Left ventricle myocardium inferior (tissue), 1 donor: Measurements from ENCODE around the gene COL7A1. TPM values are rescaled to one million over a fixed set of nuclear protein-coding genes. Genes with fewer than 3 reads are reported as not detected.

Source experiments
- DNase-seq: peaks from one replicate; pipeline ENCODE4 v3.0.0-alpha.2; 2020
- H3K27ac ChIP-seq: fragments of 200-600 bp; replicated peaks from 2 replicates; pipeline ENCODE4 v1.8.0; 2021
- H3K27me3 ChIP-seq: fragments of 200-600 bp; 2 replicates; pipeline ENCODE4 v1.8.0; 2021; ENCODE audit warnings: low read depth
- H3K36me3 ChIP-seq: fragments of 200-600 bp; 2 replicates; pipeline ENCODE4 v1.8.0; 2021
- H3K4me1 ChIP-seq: fragments of 200-600 bp; 2 replicates; pipeline ENCODE4 v1.8.0; 2021
- H3K4me3 ChIP-seq: fragments of 200-600 bp; 2 replicates; pipeline ENCODE4 v1.8.0; 2021; ENCODE audit warnings: mild to moderate bottlenecking, moderate library complexity
- H3K9me3 ChIP-seq: fragments of 200-600 bp; replicated peaks from 2 replicates; pipeline ENCODE4 v1.8.0; 2021
- CTCF ChIP-seq: fragments of 200-600 bp; IDR thresholded peaks from 2 replicates; pipeline ENCODE4 v1.8.0; 2021; ENCODE audit warnings: antibody characterized with exemption, mild to moderate bottlenecking, borderline replicate concordance
- intact Hi-C: fragments of 100-400 bp; cut with micrococcal nuclease; formaldehyde crosslinking; loops from one replicate; pipeline ENCODE4 v1.11.0; 2022
- total RNA-seq: library from RNA; stranded (reverse); fragmentation: NEBNext Ultra II Directional; extraction: Animal tissue kit (Norgen Biotek cat#: 25700); gene quantifications from one replicate; pipeline ENCODE4 v1.2.1, GENCODE V29; 2021
- donor health status: DM: no; HTN: yes; CAD: no; lungs with severe emphysema.

The COL7A1 gene
- total RNA-seq, 1 donor from 2014 or later, result 24.4 TPM

GRCh38 chr3:48569400-48569799, 25.7 kb downstream of the COL7A1 start:
- no peaks in the 10 kb centered on the region for H3K9me3 ChIP-seq
- H3K27ac ChIP-seq, result no peak overlapping the region
- H3K27me3 ChIP-seq, result no peaks in the 10 kb centered on the region
- no peak for TF ChIP-seq CTCF
- no peak overlapping the region for H3K4me3 ChIP-seq
- intact Hi-C loops, result no loop called here
- DNase-seq, result no peak
- H3K4me1 ChIP-seq, result no peaks in the 10 kb centered on the region
- H3K36me3 ChIP-seq, result no peaks in the 10 kb centered on the region

- no peak overlapping the region for H3K27ac ChIP-seq
- no peaks in the 10 kb centered on the region for H3K27me3 ChIP-seq
- H3K9me3 ChIP-seq, result no peaks in the 10 kb centered on the region
- no peak for DNase-seq
- intact Hi-C loops, result no loop called here
- H3K4me3 ChIP-seq, result no peak overlapping the region
- no peak for TF ChIP-seq CTCF
- no peaks in the 10 kb centered on the region for H3K36me3 ChIP-seq
- H3K4me1 ChIP-seq, result no peaks in the 10 kb centered on the region
Observed at GRCh38 chr3:48568476-48568875, 26.7 kb downstream of the COL7A1 start.

- H3K36me3 ChIP-seq, result no peaks in the 10 kb centered on the region
- intact Hi-C loops, result no loop called here
- no peaks in the 10 kb centered on the region for H3K4me1 ChIP-seq
- DNase-seq, result no peak
- no peaks in the 10 kb centered on the region for H3K27me3 ChIP-seq
- TF ChIP-seq CTCF, result no peak
- no peak overlapping the region for H3K4me3 ChIP-seq
- no peaks in the 10 kb centered on the region for H3K9me3 ChIP-seq
- no peak overlapping the region for H3K27ac ChIP-seq
Observed at GRCh38 chr3:48567500-48567899, 27.6 kb downstream of the COL7A1 start.

GRCh38 chr3:48567090-48567489, 28.0 kb downstream of the COL7A1 start:
- Histone ChIP-seq H3K4me1 (no peaks in the 10 kb centered on the region), H3K36me3 (no peaks in the 10 kb centered on the region), H3K4me3 (no peak overlapping the region), H3K9me3 (no peaks in the 10 kb centered on the region), H3K27me3 (no peaks in the 10 kb centered on the region), H3K27ac (no peak overlapping the region)
- DNase-seq, result no peak
- intact Hi-C loops, result no loop called here
- no peak for TF ChIP-seq CTCF

GRCh38 chr3:48566401-48566760, 28.7 kb downstream of the COL7A1 start:
- DNase-seq, result no peak
- no peak for TF ChIP-seq CTCF
- no peaks in the 10 kb centered on the region for H3K27me3 ChIP-seq
- H3K27ac ChIP-seq, result no peak overlapping the region
- intact Hi-C loops, result no loop called here
- no peaks in the 10 kb centered on the region for H3K36me3 ChIP-seq
- H3K4me3 ChIP-seq, result no peak overlapping the region
- peaks cover under 1% of the 10 kb centered on the region for H3K4me1 ChIP-seq
- H3K9me3 ChIP-seq, result no peaks in the 10 kb centered on the region
